ENCODE measurements around the gene MTHFD2. TPM values are rescaled to one million over a fixed set of nuclear protein-coding genes. Genes with fewer than 3 reads are reported as not detected.
A peak's percentile ranks its signal among the peaks of the same experiment; 100 is the strongest.
"Not testable (repeated sequence)": the region's sequence is repeated elsewhere in the genome, so short reads cannot be mapped to it uniquely, and the experiment has no call there.

Gene MTHFD2
- total RNA-seq, 2 donors from 2014 or later, result 384 to 480 TPM

GRCh38 chr2:74205113-74205512, 6.7 kb downstream of the MTHFD2 start:
- DNase-seq (ENCODE audit: low spot score) (no peak), ATAC-seq (no peak)
- Mint-ChIP-seq H3K27ac (peak overlapping the region; percentile 98 to 99), H3K9me3 (no peaks in the 10 kb centered on the region), H3K4me3 (peak overlapping the region; percentile 83), H3K27me3 (no peaks in the 10 kb centered on the region), H3K36me3 (peaks cover 40% of the 10 kb centered on the region), H3K4me1 (ENCODE audit: low read depth in 2 of 2) (peaks cover 64 to 75% of the 10 kb centered on the region in 2 donors)

- ATAC-seq (peak; percentile 59 to 60), DNase-seq (ENCODE audit: low spot score) (peak; percentile 63)
- H3K4me1 Mint-ChIP-seq (ENCODE audit: low read depth in 2 of 2), result peaks cover 59 to 70% of the 10 kb centered on the region in 2 donors
- peak overlapping the region; percentile 98 to 99 for H3K27ac Mint-ChIP-seq
- H3K4me3 Mint-ChIP-seq, result peak overlapping the region; percentile 83
- no peaks in the 10 kb centered on the region for H3K9me3 Mint-ChIP-seq
- H3K27me3 Mint-ChIP-seq, result no peaks in the 10 kb centered on the region
- peaks cover 35% of the 10 kb centered on the region for H3K36me3 Mint-ChIP-seq
Observed at GRCh38 chr2:74205596-74205995, 7.2 kb downstream of the MTHFD2 start.

DNA sequence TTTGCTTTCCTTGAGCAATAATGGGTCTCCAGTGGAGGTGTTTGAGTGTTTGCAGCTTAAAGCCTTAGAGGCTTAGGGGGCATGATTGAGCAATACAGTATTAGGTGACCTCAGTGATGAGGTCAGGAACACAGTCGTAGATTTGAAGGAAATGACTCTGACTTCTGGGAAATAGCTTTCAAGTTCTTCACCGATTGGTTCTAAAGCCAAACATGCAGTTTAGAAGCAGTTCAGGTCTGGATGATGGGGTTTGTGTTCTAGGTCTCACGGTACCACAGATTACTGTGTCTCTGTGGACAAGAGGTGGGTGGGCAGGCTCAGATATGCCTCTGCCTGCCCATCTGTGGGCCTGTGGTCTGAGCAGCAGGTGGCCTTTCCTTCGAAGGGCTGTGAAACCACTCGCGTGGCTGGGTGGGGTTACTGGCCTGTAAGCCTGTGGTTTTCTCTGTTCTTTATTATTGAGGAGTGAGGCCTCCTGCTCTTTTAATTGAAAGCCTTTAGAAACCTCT, 7.8 kb downstream of the MTHFD2 start:
- Mint-ChIP-seq H3K4me3 (peak overlapping the region; percentile 83), H3K9me3 (no peaks in the 10 kb centered on the region)
- peak; percentile 97 for ATAC-seq

GRCh38 chr2:74212702-74213410, 14.4 kb downstream of the MTHFD2 start:
- DNase-seq (ENCODE audit: low spot score) (no peak), ATAC-seq (no peak)
- Mint-ChIP-seq H3K9me3 (no peaks in the 10 kb centered on the region), H3K36me3 (peaks cover 50% of the 10 kb centered on the region), H3K4me1 (ENCODE audit: low read depth in 2 of 2) (peaks cover 14% of the 10 kb centered on the region in 2 donors), H3K27me3 (no peaks in the 10 kb centered on the region), H3K27ac (no peak overlapping the region), H3K4me3 (no peak overlapping the region)

More for the DNA sequence above, 7.8 kb downstream of the MTHFD2 start:
- H3K27ac Mint-ChIP-seq, result peak overlapping the region; percentile 98 to 99
- H3K27me3 Mint-ChIP-seq, result no peaks in the 10 kb centered on the region
- peaks cover 58 to 64% of the 10 kb centered on the region in 2 donors for H3K4me1 Mint-ChIP-seq (ENCODE audit: low read depth in 2 of 2)
- H3K36me3 Mint-ChIP-seq, result peaks cover 31% of the 10 kb centered on the region
- peak; percentile 89 for DNase-seq (ENCODE audit: low spot score)

GRCh38 chr2:74215771-74216170, 17.4 kb downstream of the MTHFD2 start:
- Mint-ChIP-seq H3K36me3 (peaks cover 40% of the 10 kb centered on the region), H3K4me1 (ENCODE audit: low read depth in 2 of 2) (peaks cover 7 to 13% of the 10 kb centered on the region in 2 donors)
- H3K27me3 Mint-ChIP-seq; H3K27ac Mint-ChIP-seq; H3K4me3 Mint-ChIP-seq; DNase-seq (ENCODE audit: low spot score); ATAC-seq; H3K9me3 Mint-ChIP-seq: not testable (repeated sequence)

- Mint-ChIP-seq H3K27ac (no peak overlapping the region), H3K4me1 (ENCODE audit: low read depth in 2 of 2) (peaks cover 7 to 10% of the 10 kb centered on the region in 2 donors)
Observed at GRCh38 chr2:74216642-74217041, 18.2 kb downstream of the MTHFD2 start.

DNA sequence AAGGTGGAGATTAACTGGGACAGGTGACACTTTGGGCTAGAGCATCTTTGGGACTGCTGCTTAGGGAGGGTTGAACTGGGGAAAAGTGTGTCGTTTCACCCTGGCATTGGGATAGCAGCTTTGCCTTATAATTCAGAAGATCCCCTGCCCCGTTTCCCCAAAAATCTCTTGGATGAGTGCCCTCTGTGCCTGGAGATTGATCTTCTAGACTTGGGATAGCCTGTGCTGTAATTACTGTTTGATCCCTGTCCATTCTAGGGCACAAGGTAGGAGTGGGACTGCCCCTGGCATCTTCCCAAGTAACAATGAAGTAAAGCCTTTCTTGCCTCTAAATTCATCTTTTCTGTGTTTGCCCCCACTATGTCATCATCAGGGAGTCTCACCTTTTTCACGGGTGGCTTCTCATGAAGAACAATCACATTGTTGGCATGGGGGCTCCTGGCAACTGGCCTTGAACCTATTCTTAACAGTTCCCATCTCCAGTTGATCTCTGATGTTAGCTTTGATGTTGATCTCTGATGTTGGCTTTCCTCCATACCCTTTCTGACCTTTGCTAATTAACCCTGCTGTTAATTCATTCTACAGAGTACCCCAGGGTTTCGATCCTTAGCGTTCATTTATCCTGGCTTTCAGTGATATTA, 21.6 kb downstream of the MTHFD2 start:
- ATAC-seq, result no peak
- Mint-ChIP-seq H3K27ac (no peak overlapping the region), H3K9me3 (no peaks in the 10 kb centered on the region), H3K36me3 (peaks cover 20% of the 10 kb centered on the region), H3K4me1 (ENCODE audit: low read depth in 2 of 2) (peaks cover 12 to 29% of the 10 kb centered on the region in 2 donors), H3K27me3 (no peaks in the 10 kb centered on the region), H3K4me3 (no peak overlapping the region)
- no peak for DNase-seq (ENCODE audit: low spot score)

More at GRCh38 chr2:74216642-74217041, 18.2 kb downstream of the MTHFD2 start:
- DNase-seq (ENCODE audit: low spot score) (no peak), ATAC-seq (no peak)
- no peak overlapping the region for H3K4me3 Mint-ChIP-seq
- H3K27me3 Mint-ChIP-seq, result no peaks in the 10 kb centered on the region
- peaks cover 34% of the 10 kb centered on the region for H3K36me3 Mint-ChIP-seq
- H3K9me3 Mint-ChIP-seq, result no peaks in the 10 kb centered on the region

- Mint-ChIP-seq H3K4me3 (no peak overlapping the region), H3K27me3 (no peaks in the 10 kb centered on the region), H3K9me3 (no peaks in the 10 kb centered on the region), H3K4me1 (ENCODE audit: low read depth in 2 of 2) (peaks cover 12 to 29% of the 10 kb centered on the region in 2 donors), H3K27ac (peak overlapping the region; percentile 18 to 31), H3K36me3 (peaks cover 14% of the 10 kb centered on the region)
- ATAC-seq, result no peak
- DNase-seq (ENCODE audit: low spot score), result no peak
Observed at GRCh38 chr2:74221091-74221490, 22.7 kb downstream of the MTHFD2 start.

- no peak overlapping the region for H3K4me3 Mint-ChIP-seq
Observed at GRCh38 chr2:74221604-74222299, 23.3 kb downstream of the MTHFD2 start.

GRCh38 chr2:74222300-74222650, 23.9 kb downstream of the MTHFD2 start:
- peaks cover 7% of the 10 kb centered on the region for H3K36me3 Mint-ChIP-seq
- H3K27ac Mint-ChIP-seq, result peak overlapping the region; percentile 18 to 38
- ATAC-seq (no peak), DNase-seq (ENCODE audit: low spot score) (no peak)
- H3K27me3 Mint-ChIP-seq, result no peaks in the 10 kb centered on the region
- H3K4me1 Mint-ChIP-seq (ENCODE audit: low read depth in 2 of 2), result peaks cover 12 to 29% of the 10 kb centered on the region in 2 donors
- H3K4me3 Mint-ChIP-seq, result no peak overlapping the region
- no peaks in the 10 kb centered on the region for H3K9me3 Mint-ChIP-seq

More at GRCh38 chr2:74221604-74222299, 23.3 kb downstream of the MTHFD2 start:
- Mint-ChIP-seq H3K9me3 (no peaks in the 10 kb centered on the region), H3K27ac (peak overlapping the region; percentile 18 to 38), H3K4me1 (ENCODE audit: low read depth in 2 of 2) (peaks cover 12 to 29% of the 10 kb centered on the region in 2 donors), H3K27me3 (no peaks in the 10 kb centered on the region), H3K36me3 (peaks cover 12% of the 10 kb centered on the region)
- ATAC-seq (no peak), DNase-seq (ENCODE audit: low spot score) (no peak)

- H3K27me3 Mint-ChIP-seq, result no peaks in the 10 kb centered on the region
- no peak for ATAC-seq
- H3K4me3 Mint-ChIP-seq, result no peak overlapping the region
- peaks cover 4% of the 10 kb centered on the region for H3K36me3 Mint-ChIP-seq
- H3K9me3 Mint-ChIP-seq, result no peaks in the 10 kb centered on the region
- peaks cover 11 to 26% of the 10 kb centered on the region in 2 donors for H3K4me1 Mint-ChIP-seq (ENCODE audit: low read depth in 2 of 2)
- no peak for DNase-seq (ENCODE audit: low spot score)
- H3K27ac Mint-ChIP-seq, result peak overlapping the region; percentile 29 to 46
Observed at GRCh38 chr2:74223941-74224770, 25.7 kb downstream of the MTHFD2 start.

DNA sequence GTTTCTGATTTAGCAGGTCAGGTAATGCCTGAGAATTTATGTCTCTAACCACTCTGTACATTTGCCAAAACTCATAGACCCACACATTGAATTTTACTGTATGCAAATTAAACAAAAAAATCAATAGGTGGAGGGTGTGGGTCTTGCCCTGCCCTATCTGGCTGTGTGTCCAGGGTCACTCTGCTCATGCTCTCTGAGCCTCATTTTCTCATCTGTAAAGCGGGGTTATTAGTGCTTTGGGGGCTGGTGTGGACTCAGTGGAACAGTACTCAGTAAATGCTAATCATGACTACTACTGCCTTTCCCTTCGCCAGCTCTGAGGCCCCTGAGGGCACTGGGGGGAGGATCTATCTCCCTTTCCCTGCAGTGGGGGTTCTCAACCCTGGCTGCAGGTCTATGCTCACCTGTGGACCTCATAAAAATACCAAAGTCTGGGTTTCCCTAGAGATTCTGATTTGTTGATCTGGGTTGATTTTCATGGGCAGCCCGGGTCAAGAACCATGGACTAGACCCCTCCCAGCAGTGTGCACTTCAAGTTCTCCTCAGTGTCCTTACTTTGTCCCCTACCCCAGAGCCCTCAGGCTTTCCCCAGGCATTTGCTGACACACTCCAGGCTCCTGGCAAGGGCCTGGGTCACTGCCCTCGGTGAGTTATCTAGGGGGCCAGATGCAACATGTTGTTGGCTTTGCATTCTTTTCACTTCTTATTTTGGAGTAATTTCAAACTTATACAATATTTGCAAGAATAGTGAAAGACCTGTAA, 27.5 kb downstream of the MTHFD2 start:
- no peaks in the 10 kb centered on the region for H3K27me3 Mint-ChIP-seq
- H3K4me1 Mint-ChIP-seq (ENCODE audit: low read depth in 2 of 2), result peaks cover 5 to 19% of the 10 kb centered on the region in 2 donors
- no peaks in the 10 kb centered on the region for H3K36me3 Mint-ChIP-seq
- no peaks in the 10 kb centered on the region for H3K9me3 Mint-ChIP-seq
- DNase-seq (ENCODE audit: low spot score) (no peak), ATAC-seq (no peak)
- H3K27ac Mint-ChIP-seq, result peak overlapping the region; percentile 38 to 53
- H3K4me3 Mint-ChIP-seq, result no peak overlapping the region
